ENCODE data around the gene MAOB. TPM values are rescaled to one million over a fixed set of nuclear protein-coding genes. Genes with fewer than 3 reads are reported as not detected.

The MAOB gene
- total and polyA plus RNA-seq, 2 donors (not counting 1 experiment from before 2014, with no cell fraction given): 3.8 to 4.6 TPM

DNA sequence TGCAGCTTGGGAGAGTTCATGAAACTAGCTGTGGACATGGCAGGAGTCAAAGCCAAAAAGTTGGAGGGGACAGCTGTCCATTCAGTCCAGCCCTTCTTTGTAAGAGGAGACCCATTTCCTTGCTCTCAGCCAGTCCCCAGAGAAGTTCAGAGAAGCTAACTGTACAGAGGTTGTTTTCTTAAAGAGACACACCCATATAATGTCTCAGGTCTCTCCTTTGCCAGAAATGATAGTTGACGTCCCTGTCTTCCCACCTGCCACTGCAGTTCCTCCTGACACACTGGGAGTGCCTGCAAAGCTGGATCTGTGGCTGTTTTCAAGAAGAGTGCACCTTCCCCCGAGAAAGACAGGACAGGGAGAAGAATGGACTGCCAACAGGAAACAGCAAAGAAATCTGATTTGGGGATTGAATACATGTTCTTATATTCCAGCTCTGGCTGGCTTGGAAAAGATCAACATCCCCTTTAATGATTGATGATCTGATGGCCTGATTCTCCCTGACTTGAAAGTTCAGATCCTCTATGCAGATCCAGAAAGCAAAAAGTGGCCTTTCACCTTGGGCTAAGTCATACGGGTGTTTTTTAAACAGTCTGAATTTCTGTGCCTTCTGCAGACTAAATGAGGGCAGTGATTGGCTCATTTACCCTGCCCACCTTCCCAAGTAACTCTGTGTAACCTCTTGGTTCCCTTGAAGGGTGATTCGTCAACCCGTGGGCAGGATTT lies 139.0 kb downstream of the MAOB start:
- Histone ChIP-seq H3K4me1 (ENCODE audit: control insufficient read depth, extremely low read depth, insufficient read depth, low read length) (no peaks in the 10 kb centered on the region), H3K27me3 (ENCODE audit: control insufficient read depth, insufficient read depth, low read length) (no peaks in the 10 kb centered on the region), H2AFZ (ENCODE audit: low read length) (no peak overlapping the region), H3K9me3 (ENCODE audit: control insufficient read depth, insufficient read depth, low read depth, low read length) (no peaks in the 10 kb centered on the region), H4K20me1 (ENCODE audit: control insufficient read depth, extremely low read depth, insufficient read depth, low read length) (no peaks in the 10 kb centered on the region), H3K36me3 (ENCODE audit: control insufficient read depth, insufficient read depth, low read length) (no peaks in the 10 kb centered on the region), H3K79me2 (ENCODE audit: control insufficient read depth, insufficient read depth, low read length) (no peaks in the 10 kb centered on the region), H3K27ac (ENCODE audit: insufficient read depth, low read length) (no peak overlapping the region), H3K4me2 (ENCODE audit: extremely low read depth, insufficient read depth, low read length) (no peak overlapping the region), H3K9ac (ENCODE audit: insufficient read depth, low read length) (no peak overlapping the region), H3K4me3 (replicated peaks in 1 of 4; ENCODE audit: control extremely low read depth in 1 of 4, insufficient read depth in 1 of 4, low read depth in 3 of 4, low read length in 4 of 4) (no peak overlapping the region)
- TF ChIP-seq, protein P1, sequence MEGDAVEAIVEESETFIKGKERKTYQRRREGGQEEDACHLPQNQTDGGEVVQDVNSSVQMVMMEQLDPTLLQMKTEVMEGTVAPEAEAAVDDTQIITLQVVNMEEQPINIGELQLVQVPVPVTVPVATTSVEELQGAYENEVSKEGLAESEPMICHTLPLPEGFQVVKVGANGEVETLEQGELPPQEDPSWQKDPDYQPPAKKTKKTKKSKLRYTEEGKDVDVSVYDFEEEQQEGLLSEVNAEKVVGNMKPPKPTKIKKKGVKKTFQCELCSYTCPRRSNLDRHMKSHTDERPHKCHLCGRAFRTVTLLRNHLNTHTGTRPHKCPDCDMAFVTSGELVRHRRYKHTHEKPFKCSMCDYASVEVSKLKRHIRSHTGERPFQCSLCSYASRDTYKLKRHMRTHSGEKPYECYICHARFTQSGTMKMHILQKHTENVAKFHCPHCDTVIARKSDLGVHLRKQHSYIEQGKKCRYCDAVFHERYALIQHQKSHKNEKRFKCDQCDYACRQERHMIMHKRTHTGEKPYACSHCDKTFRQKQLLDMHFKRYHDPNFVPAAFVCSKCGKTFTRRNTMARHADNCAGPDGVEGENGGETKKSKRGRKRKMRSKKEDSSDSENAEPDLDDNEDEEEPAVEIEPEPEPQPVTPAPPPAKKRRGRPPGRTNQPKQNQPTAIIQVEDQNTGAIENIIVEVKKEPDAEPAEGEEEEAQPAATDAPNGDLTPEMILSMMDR (conservative IDR thresholded peaks at IDR 0.05 in 1 of 2, IDR thresholded peaks at IDR 0.05 in 1 of 2; ENCODE audit: low read depth in 1 of 2, low read length in 2 of 2): no peak
- no peak for TF ChIP-seq EZH2 (IDR thresholded peaks at IDR 0.05; ENCODE audit: low read length, missing control alignments)
- DNase-seq (ENCODE audit: low read depth in 2 of 2): no peak

DNA sequence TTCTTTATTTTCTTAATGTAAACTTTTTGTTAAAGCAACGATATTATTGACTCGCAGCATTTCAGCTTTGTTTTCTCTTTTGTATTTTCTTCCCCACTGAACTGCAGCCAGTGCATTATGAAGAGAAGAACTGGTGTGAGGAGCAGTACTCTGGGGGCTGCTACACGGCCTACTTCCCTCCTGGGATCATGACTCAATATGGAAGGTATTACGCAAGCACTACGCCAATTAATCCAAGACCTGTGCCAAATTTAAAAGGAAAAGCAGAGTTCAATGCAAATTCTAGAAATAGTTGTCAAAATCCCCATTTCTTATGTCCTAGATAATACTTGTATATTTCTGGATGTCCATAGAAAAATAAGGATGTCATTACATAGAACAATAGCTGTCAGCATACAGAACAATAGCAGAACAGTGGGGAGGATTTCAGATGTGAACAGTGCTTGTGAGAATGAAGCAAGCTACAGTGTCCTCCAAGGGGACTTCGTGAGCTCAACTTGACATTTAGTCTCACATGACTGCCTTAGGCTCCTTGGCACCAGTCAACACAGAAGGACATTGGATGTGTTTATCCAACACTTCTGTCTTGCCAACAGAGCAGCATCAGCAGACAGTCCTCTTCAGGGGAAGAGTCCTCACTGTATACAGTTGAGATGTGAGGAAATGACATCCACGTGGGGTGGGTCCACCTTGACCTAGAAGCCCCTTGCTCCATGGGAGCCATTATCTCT lies 140.2 kb downstream of the MAOB start:
- DNase-seq (ENCODE audit: low read depth in 2 of 2): peak; percentile 35 to 74
- Histone ChIP-seq H2AFZ (ENCODE audit: low read length) (no peak overlapping the region), H3K27me3 (ENCODE audit: control insufficient read depth, insufficient read depth, low read length) (no peaks in the 10 kb centered on the region), H3K36me3 (ENCODE audit: control insufficient read depth, insufficient read depth, low read length) (no peaks in the 10 kb centered on the region), H3K79me2 (ENCODE audit: control insufficient read depth, insufficient read depth, low read length) (no peaks in the 10 kb centered on the region), H3K9ac (ENCODE audit: insufficient read depth, low read length) (no peak overlapping the region), H4K20me1 (ENCODE audit: control insufficient read depth, extremely low read depth, insufficient read depth, low read length) (no peaks in the 10 kb centered on the region), H3K9me3 (ENCODE audit: control insufficient read depth, insufficient read depth, low read depth, low read length) (no peaks in the 10 kb centered on the region), H3K4me3 (replicated peaks in 1 of 4; ENCODE audit: control extremely low read depth in 1 of 4, insufficient read depth in 1 of 4, low read depth in 3 of 4, low read length in 4 of 4) (no peak overlapping the region), H3K27ac (ENCODE audit: insufficient read depth, low read length) (no peak overlapping the region), H3K4me1 (ENCODE audit: control insufficient read depth, extremely low read depth, insufficient read depth, low read length) (no peaks in the 10 kb centered on the region), H3K4me2 (ENCODE audit: extremely low read depth, insufficient read depth, low read length) (no peak overlapping the region)
- TF ChIP-seq EZH2 (IDR thresholded peaks at IDR 0.05; ENCODE audit: low read length, missing control alignments): no peak
- TF ChIP-seq, protein P1 (conservative IDR thresholded peaks at IDR 0.05 in 1 of 2, IDR thresholded peaks at IDR 0.05 in 1 of 2; ENCODE audit: low read depth in 1 of 2, low read length in 2 of 2): no peak

- H3K36me3 ChIP-seq (ENCODE audit: control insufficient read depth, insufficient read depth, low read length): no peaks in the 10 kb centered on the region
- no peak for DNase-seq (ENCODE audit: low read depth in 2 of 2)
These were observed 146.3 kb downstream of the MAOB start for GRCh38 chrX:43735957-43736356.

More at GRCh38 chrX:43735957-43736356, 146.3 kb downstream of the MAOB start:
- Histone ChIP-seq H3K4me2 (ENCODE audit: extremely low read depth, insufficient read depth, low read length) (no peak overlapping the region), H3K4me1 (ENCODE audit: control insufficient read depth, extremely low read depth, insufficient read depth, low read length) (no peaks in the 10 kb centered on the region), H3K9ac (ENCODE audit: insufficient read depth, low read length) (no peak overlapping the region), H3K27me3 (ENCODE audit: control insufficient read depth, insufficient read depth, low read length) (no peaks in the 10 kb centered on the region), H4K20me1 (ENCODE audit: control insufficient read depth, extremely low read depth, insufficient read depth, low read length) (no peaks in the 10 kb centered on the region), H2AFZ (ENCODE audit: low read length) (no peak overlapping the region), H3K9me3 (ENCODE audit: control insufficient read depth, insufficient read depth, low read depth, low read length) (no peaks in the 10 kb centered on the region), H3K4me3 (replicated peaks in 1 of 4; ENCODE audit: control extremely low read depth in 1 of 4, insufficient read depth in 1 of 4, low read depth in 3 of 4, low read length in 4 of 4) (no peak overlapping the region), H3K79me2 (ENCODE audit: control insufficient read depth, insufficient read depth, low read length) (no peaks in the 10 kb centered on the region), H3K27ac (ENCODE audit: insufficient read depth, low read length) (no peak overlapping the region)
- TF ChIP-seq EZH2 (IDR thresholded peaks at IDR 0.05; ENCODE audit: low read length, missing control alignments): no peak

Measured in fibroblast of lung (primary cell).